Neural crest cell (in vitro differentiated cells): ENCODE data around the gene IMPDH1. TPM values are rescaled to one million over a fixed set of nuclear protein-coding genes. Genes with fewer than 3 reads are reported as not detected.

Source experiments
- DNase-seq: peaks from one replicate; pipeline ENCODE4 v3.0.0; 2021; ENCODE audit warnings: low read depth, mixed read lengths, low spot score
- H3K27ac Mint-ChIP-seq: one replicate; pipeline ENCODE4 v1.8.0; 2021; ENCODE audit warnings: mild to moderate bottlenecking, mixed read lengths; ENCODE audit not compliant: unreplicated experiment
- H3K27me3 Mint-ChIP-seq: 2 replicates; pipeline ENCODE4 v1.8.0; 2021; ENCODE audit warnings: low read depth, mild to moderate bottlenecking, mixed read lengths
- H3K36me3 Mint-ChIP-seq: 2 replicates; pipeline ENCODE4 v1.8.0; 2021; ENCODE audit warnings: low read depth, mild to moderate bottlenecking, mixed read lengths
- H3K4me1 Mint-ChIP-seq: 2 replicates; pipeline ENCODE4 v1.8.0; 2021; ENCODE audit warnings: mixed read lengths
- H3K4me3 Mint-ChIP-seq: one replicate; pipeline ENCODE4 v1.8.0; 2021; ENCODE audit warnings: mild to moderate bottlenecking, mixed read lengths
- H3K9me3 Mint-ChIP-seq: 2 replicates; pipeline ENCODE4 v1.8.0; 2021; ENCODE audit warnings: mixed read lengths
- CTCF ChIP-seq: fragments of 200-600 bp; sonication (generic); conservative IDR thresholded peaks from 2 replicates; pipeline ENCODE4 v1.5.0; 2021; ENCODE audit warnings: antibody characterized with exemption, mild to moderate bottlenecking
- total RNA-seq: library from RNA; stranded (reverse); gene quantifications from 2 replicates; pipeline ENCODE4 v1.2.1, GENCODE V29; 2021

Gene IMPDH1
- total RNA-seq, 1 donor from 2014 or later, result 56.7 TPM

GRCh38 chr7:128394904-128395496 is 14.8 kb downstream of the IMPDH1 start:
- Mint-ChIP-seq H3K4me3 (no peak overlapping the region), H3K4me1 (peaks cover 3% of the 10 kb centered on the region), H3K27me3 (no peaks in the 10 kb centered on the region), H3K9me3 (no peaks in the 10 kb centered on the region), H3K27ac (no peak overlapping the region), H3K36me3 (peaks cover 5% of the 10 kb centered on the region)
- DNase-seq, result no peak
- no peak for TF ChIP-seq CTCF

GRCh38 chr7:128393526-128394330 is 16.1 kb downstream of the IMPDH1 start:
- no peaks in the 10 kb centered on the region for H3K9me3 Mint-ChIP-seq

GRCh38 chr7:128392446-128393327 is 17.1 kb downstream of the IMPDH1 start:
- no peaks in the 10 kb centered on the region for H3K9me3 Mint-ChIP-seq
- no peak overlapping the region for H3K27ac Mint-ChIP-seq
- no peaks in the 10 kb centered on the region for H3K27me3 Mint-ChIP-seq
- no peak for TF ChIP-seq CTCF
- no peak for DNase-seq
- no peaks in the 10 kb centered on the region for H3K36me3 Mint-ChIP-seq
- H3K4me1 Mint-ChIP-seq, result peaks cover 13% of the 10 kb centered on the region
- no peak overlapping the region for H3K4me3 Mint-ChIP-seq

More at GRCh38 chr7:128393526-128394330, 16.1 kb downstream of the IMPDH1 start:
- Mint-ChIP-seq H3K27me3 (no peaks in the 10 kb centered on the region), H3K4me3 (no peak overlapping the region), H3K4me1 (peaks cover 8% of the 10 kb centered on the region), H3K36me3 (peaks cover 5% of the 10 kb centered on the region), H3K27ac (no peak overlapping the region)
- no peak for DNase-seq
- TF ChIP-seq CTCF, result no peak

- H3K4me1 Mint-ChIP-seq, result peaks cover 22% of the 10 kb centered on the region
- DNase-seq, result no peak
- H3K27ac Mint-ChIP-seq, result no peak overlapping the region
- no peaks in the 10 kb centered on the region for H3K36me3 Mint-ChIP-seq
- TF ChIP-seq CTCF, result no peak
- no peak overlapping the region for H3K4me3 Mint-ChIP-seq
- no peaks in the 10 kb centered on the region for H3K27me3 Mint-ChIP-seq
- no peaks in the 10 kb centered on the region for H3K9me3 Mint-ChIP-seq
Observed at GRCh38 chr7:128391805-128392204, 18.0 kb downstream of the IMPDH1 start.

- Mint-ChIP-seq H3K9me3 (no peaks in the 10 kb centered on the region), H3K4me1 (peaks cover 22% of the 10 kb centered on the region), H3K27me3 (no peaks in the 10 kb centered on the region), H3K27ac (no peak overlapping the region), H3K4me3 (no peak overlapping the region), H3K36me3 (no peaks in the 10 kb centered on the region)
- DNase-seq, result no peak
- no peak for TF ChIP-seq CTCF
Observed at GRCh38 chr7:128390871-128391565, 18.8 kb downstream of the IMPDH1 start.
